ENCODE data around the gene OCLN.

- TF ChIP-seq CTCF (IDR thresholded peaks at IDR 0.05; ENCODE audit: poor library complexity) (no peak), EZH2 (IDR thresholded peaks at IDR 0.05; ENCODE audit: borderline replicate concordance) (no peak)
Measured at GRCh38 chr5:69522035-69522434, 29.4 kb downstream of the OCLN start.
